Subcutaneous adipose tissue (tissue), 4 donors: ENCODE data around the gene SLC2A3. TPM values are rescaled to one million over a fixed set of nuclear protein-coding genes. Genes with fewer than 3 reads are reported as not detected.

Source experiments
- total RNA-seq, 4 donors: library from RNA; depleted of rRNA; stranded (reverse); fragments of >200 nt; gene quantifications; one replicate each; pipeline ENCODE4 v1.1.0, GENCODE V29; 2016
- TF ChIP-seq, protein P1 (sequence below): fragments of 450-650 bp; IDR thresholded peaks from one replicate; pipeline ENCODE4 v1.5.1; 2016; ENCODE audit warnings: low read depth, mild to moderate bottlenecking, control low read depth, antibody characterized with exemption, moderate library complexity

The SLC2A3 gene
- 100 to 1,000 TPM in 2 of 4 donors, 10 to 100 TPM in 2; 43.9 to 163 (median 105) TPM for total RNA-seq

GRCh38 chr12:7935590-7936581, at the start of gene SLC2A3:
TSS of gene SLC2A3 (minus strand) at chr12:7936187. CDS start at chr12:7936034, 153 bp downstream.
- TF ChIP-seq, protein P1, sequence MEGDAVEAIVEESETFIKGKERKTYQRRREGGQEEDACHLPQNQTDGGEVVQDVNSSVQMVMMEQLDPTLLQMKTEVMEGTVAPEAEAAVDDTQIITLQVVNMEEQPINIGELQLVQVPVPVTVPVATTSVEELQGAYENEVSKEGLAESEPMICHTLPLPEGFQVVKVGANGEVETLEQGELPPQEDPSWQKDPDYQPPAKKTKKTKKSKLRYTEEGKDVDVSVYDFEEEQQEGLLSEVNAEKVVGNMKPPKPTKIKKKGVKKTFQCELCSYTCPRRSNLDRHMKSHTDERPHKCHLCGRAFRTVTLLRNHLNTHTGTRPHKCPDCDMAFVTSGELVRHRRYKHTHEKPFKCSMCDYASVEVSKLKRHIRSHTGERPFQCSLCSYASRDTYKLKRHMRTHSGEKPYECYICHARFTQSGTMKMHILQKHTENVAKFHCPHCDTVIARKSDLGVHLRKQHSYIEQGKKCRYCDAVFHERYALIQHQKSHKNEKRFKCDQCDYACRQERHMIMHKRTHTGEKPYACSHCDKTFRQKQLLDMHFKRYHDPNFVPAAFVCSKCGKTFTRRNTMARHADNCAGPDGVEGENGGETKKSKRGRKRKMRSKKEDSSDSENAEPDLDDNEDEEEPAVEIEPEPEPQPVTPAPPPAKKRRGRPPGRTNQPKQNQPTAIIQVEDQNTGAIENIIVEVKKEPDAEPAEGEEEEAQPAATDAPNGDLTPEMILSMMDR, result no peak

GRCh38 chr12:7984900-7985299, 48.9 kb upstream of the SLC2A3 start:
- TF ChIP-seq, protein P1, result no peak

DNA sequence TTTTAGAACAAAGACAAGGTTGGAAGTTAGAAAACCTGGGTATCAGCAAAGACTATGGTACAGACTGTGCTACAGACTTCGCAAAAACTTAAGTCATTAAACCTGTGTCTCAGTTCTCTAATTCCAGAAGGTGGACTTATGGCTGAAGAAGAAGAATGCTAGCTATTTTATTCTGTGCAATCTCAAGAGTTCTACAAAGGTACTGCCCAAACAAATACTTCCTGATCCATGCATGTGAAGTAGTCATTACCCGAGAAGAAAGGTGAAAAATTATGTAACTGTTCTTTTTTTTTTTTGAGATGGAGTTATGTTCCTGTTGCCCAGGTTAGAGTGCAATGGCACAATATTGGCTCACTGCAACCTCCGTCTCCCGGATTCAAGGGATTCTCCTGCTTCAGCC, 45.5 kb upstream of the SLC2A3 start:
- TF ChIP-seq, protein P1, result no peak

DNA sequence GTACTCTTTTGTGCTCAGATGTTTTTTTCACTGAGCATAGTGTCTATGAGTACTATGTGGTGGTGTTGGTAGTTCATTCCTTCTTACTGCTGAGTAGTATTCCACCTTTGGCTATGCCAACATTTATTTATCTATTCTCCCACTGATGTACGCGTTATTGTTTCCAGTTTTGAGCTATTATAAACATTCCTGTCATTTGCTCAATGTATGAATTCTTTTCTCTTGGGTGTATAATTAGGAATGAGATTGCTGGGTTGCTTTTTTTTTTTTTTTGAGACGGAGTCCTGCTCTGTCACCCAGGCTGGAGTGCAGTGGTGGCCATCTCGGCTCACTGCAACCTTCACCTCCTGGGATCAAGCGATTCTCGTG, 37.5 kb upstream of the SLC2A3 start:
- TF ChIP-seq, protein P1, result no peak

GRCh38 chr12:7972734-7973456, 36.9 kb upstream of the SLC2A3 start:
- TF ChIP-seq, protein P1, result no peak

GRCh38 chr12:7970475-7971252, 34.7 kb upstream of the SLC2A3 start:
- TF ChIP-seq, protein P1, result no peak

GRCh38 chr12:7966563-7966962, 30.6 kb upstream of the SLC2A3 start:
- TF ChIP-seq, protein P1, result no peak
